Measurements from ENCODE around the gene MSANTD1.

The MSANTD1 gene

DNA sequence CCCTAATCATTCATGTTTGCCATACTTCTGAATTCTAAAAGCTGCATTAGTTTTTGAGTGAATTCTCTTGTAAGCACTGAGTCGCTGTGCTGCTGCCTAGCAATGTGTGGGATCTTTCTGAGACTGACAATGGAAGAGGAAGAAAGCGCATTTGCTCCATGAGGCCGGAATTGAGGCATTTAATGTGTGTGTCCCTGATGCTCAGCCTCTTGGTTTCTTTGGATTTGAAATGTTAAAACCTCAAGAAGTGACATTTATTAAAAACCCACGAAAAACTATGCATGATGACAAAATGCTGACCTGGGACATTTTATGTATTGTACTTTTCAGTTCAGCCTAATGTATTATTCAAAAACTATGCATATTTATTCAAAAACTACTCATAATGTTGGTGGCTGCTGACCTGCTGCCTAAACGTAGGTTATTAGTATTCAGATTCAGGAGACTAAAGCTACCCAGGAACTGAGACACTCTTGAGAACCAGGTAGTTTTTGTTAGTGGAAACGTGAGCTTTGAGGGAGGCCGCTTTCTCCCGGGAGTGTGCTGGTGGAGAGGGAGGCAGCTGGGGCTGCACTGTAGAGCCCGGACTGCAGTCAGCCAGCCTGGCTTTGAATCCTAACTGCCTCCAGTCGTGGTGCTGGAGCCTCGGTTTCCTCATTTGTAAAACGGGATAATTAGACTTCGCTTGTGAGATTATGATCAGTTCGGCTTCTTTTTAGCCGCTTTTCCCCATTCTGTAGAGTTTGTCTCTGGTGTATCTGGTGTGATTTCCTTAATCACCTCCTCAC lies 55.2 kb downstream of the MSANTD1 start:
- DNase-seq (ENCODE audit: low spot score), result no peak

GRCh38 chr4:3304831-3305609 lies 56.1 kb downstream of the MSANTD1 start:
- DNase-seq (ENCODE audit: low spot score), result no peak

GRCh38 chr4:3305610-3306371 lies 56.8 kb downstream of the MSANTD1 start:
- peak; percentile 26 for DNase-seq (ENCODE audit: low spot score)
